GM23338 (cell line): Measurements from ENCODE around the gene SLX4. TPM values are rescaled to one million over a fixed set of nuclear protein-coding genes. Genes with fewer than 3 reads are reported as not detected.

Source experiments
- ATAC-seq: fragments of 200-7000 bp; cut with Tn5 transposase; 3 replicates; pipeline ENCODE4 v1.9.1; 2020
- DNase-seq: peaks from one replicate; pipeline ENCODE4 v3.0.0-alpha.2; 2015; ENCODE audit warnings: low spot score
- H2AFZ ChIP-seq: fragments of 200-600 bp; sonication (generic); 2 replicates; pipeline ENCODE4 v1.8.0; 2016; ENCODE audit warnings: antibody characterized with exemption, mild to moderate bottlenecking, moderate library complexity
- H3F3A ChIP-seq: fragments of 200-600 bp; sonication (generic); replicated peaks from 2 replicates; pipeline ENCODE4 v1.8.0; 2017; ENCODE audit warnings: antibody characterized with exemption, mixed run types, low read depth
- H3K27ac ChIP-seq: fragments of 200-600 bp; sonication (generic); 2 replicates; pipeline ENCODE4 v1.6.1; 2016; ENCODE audit warnings: low read depth
- H3K27me3 ChIP-seq: fragments of 200-600 bp; sonication (generic); 2 replicates; pipeline ENCODE4 v1.8.0; 2016; ENCODE audit warnings: mild to moderate bottlenecking, mixed run types, moderate library complexity; ENCODE audit not compliant: insufficient read depth
- H3K36me3 ChIP-seq: fragments of 200-600 bp; sonication (generic); 2 replicates; pipeline ENCODE4 v1.8.0; 2016; ENCODE audit warnings: mild to moderate bottlenecking; ENCODE audit not compliant: insufficient read depth
- H3K4me1 ChIP-seq: fragments of 200-600 bp; sonication (generic); 2 replicates; pipeline ENCODE4 v1.8.0; 2016; ENCODE audit warnings: mild to moderate bottlenecking, moderate library complexity; ENCODE audit not compliant: insufficient read depth
- H3K4me2 ChIP-seq: fragments of 200-600 bp; sonication (generic); 2 replicates; pipeline ENCODE4 v1.7.1; 2017; ENCODE audit warnings: mixed run types
- H3K4me3 ChIP-seq: fragments of 200-600 bp; sonication (generic); 2 replicates; pipeline ENCODE4 v1.6.1; 2016; ENCODE audit warnings: mixed run types
- H3K79me2 ChIP-seq: fragments of 200-600 bp; sonication (generic); replicated peaks from 2 replicates; pipeline ENCODE4 v1.8.0; 2017; ENCODE audit warnings: mild to moderate bottlenecking; ENCODE audit not compliant: insufficient read depth
- H3K9me2 ChIP-seq: fragments of 200-600 bp; sonication (generic); 2 replicates; pipeline ENCODE4 v1.8.0; 2017; ENCODE audit not compliant: insufficient read depth
- H4K20me1 ChIP-seq: fragments of 200-600 bp; sonication (generic); replicated peaks from 2 replicates; pipeline ENCODE4 v1.8.0; 2017; ENCODE audit warnings: mild to moderate bottlenecking; ENCODE audit not compliant: insufficient read depth
- H3K27ac Mint-ChIP-seq: 2 replicates; pipeline ENCODE4 v1.8.0; 2020; ENCODE audit warnings: inconsistent platforms, mild to moderate bottlenecking, moderate library complexity, mixed read lengths
- H3K27me3 Mint-ChIP-seq: 3 replicates; pipeline ENCODE4 v1.8.0; 2022; ENCODE audit warnings: low read depth, mild to moderate bottlenecking, moderate library complexity, mixed read lengths, inconsistent platforms; ENCODE audit not compliant: insufficient read depth, poor library complexity
- H3K36me3 Mint-ChIP-seq: 3 replicates; pipeline ENCODE4 v1.8.0; 2021; ENCODE audit warnings: low read depth, mild to moderate bottlenecking, inconsistent platforms, moderate library complexity, mixed read lengths
- H3K4me1 Mint-ChIP-seq: 3 replicates; pipeline ENCODE4 v1.8.0; 2020; ENCODE audit warnings: mild to moderate bottlenecking, inconsistent platforms, mixed read lengths
- H3K4me3 Mint-ChIP-seq: 3 replicates; pipeline ENCODE4 v1.8.0; 2021; ENCODE audit warnings: moderate library complexity, mild to moderate bottlenecking, inconsistent platforms, mixed read lengths
- H3K9me3 Mint-ChIP-seq: 3 replicates; pipeline ENCODE4 v1.8.0; 2020; ENCODE audit warnings: moderate library complexity, mild to moderate bottlenecking, inconsistent platforms, mixed read lengths
- EZH2 ChIP-seq: fragments of 200-600 bp; sonication (generic); IDR thresholded peaks from one replicate; pipeline ENCODE4 v1.8.0; 2017; ENCODE audit warnings: antibody characterized with exemption, mild to moderate bottlenecking, low read depth; ENCODE audit not compliant: unreplicated experiment
- JUNB ChIP-seq: IDR thresholded peaks from one replicate; pipeline ENCODE4 v1.6.1; 2016; ENCODE audit warnings: antibody characterized with exemption; ENCODE audit not compliant: unreplicated experiment
- NANOG ChIP-seq: IDR thresholded peaks from 2 replicates; pipeline ENCODE4 v1.6.1; 2016; ENCODE audit warnings: antibody characterized with exemption, borderline replicate concordance
- POLR2AphosphoS5 ChIP-seq: IDR thresholded peaks from 2 replicates; pipeline ENCODE4 v1.6.1; 2016; ENCODE audit warnings: antibody characterized with exemption, low read depth
- STAT1 ChIP-seq: IDR thresholded peaks from one replicate; pipeline ENCODE4 v1.6.1; 2016; ENCODE audit warnings: antibody characterized with exemption; ENCODE audit not compliant: unreplicated experiment
- ZNF114 ChIP-seq: fragments of 250-450 bp; sonication (Bioruptor Pico); IDR thresholded peaks from 2 replicates; pipeline ENCODE4 v1.5.0; 2020; ENCODE audit warnings: mild to moderate bottlenecking, moderate library complexity
- ZNF331 ChIP-seq: fragments of 250-450 bp; sonication (Bioruptor Pico); IDR thresholded peaks from 2 replicates; pipeline ENCODE4 v1.5.0; 2020; ENCODE audit warnings: low read depth, mild to moderate bottlenecking, moderate library complexity
- polyA plus RNA-seq: library from polyadenylated mRNA; unstranded; fragments of >200 nt; fragmentation: Nextera tagmentation; extraction: Ambion mirVana; gene quantifications from 2 replicates; pipeline ENCODE4 v1.2.1, GENCODE V29; 2016
- total RNA-seq: library from RNA; depleted of rRNA; stranded (reverse); fragments of >200 nt; shearing (Covaris generic); gene quantifications from 2 replicates; pipeline ENCODE4 v1.2.3, GENCODE V29; 2014
- TF ChIP-seq, protein P1 (sequence below): IDR thresholded peaks from one replicate; pipeline ENCODE4 v1.6.1; 2018; ENCODE audit warnings: antibody characterized with exemption; ENCODE audit not compliant: unreplicated experiment
- TF ChIP-seq, protein P2 (sequence below), 2 experiments: fragments of 200-600 bp in 1 of 2; sonication (generic) in 1 of 2; conservative IDR thresholded peaks; 2 replicates each; pipeline versions ENCODE4 v1.5.1 to v1.6.1; 2016 to 2017; ENCODE audit warnings: antibody characterized with exemption in 2 of 2, low read depth in 2 of 2, mild to moderate bottlenecking in 2 of 2, moderate library complexity in 1 of 2

SLX4 gene
- total and polyA plus RNA-seq, 2 experiments from 2014 or later = 3.0 to 15.2 TPM

DNA sequence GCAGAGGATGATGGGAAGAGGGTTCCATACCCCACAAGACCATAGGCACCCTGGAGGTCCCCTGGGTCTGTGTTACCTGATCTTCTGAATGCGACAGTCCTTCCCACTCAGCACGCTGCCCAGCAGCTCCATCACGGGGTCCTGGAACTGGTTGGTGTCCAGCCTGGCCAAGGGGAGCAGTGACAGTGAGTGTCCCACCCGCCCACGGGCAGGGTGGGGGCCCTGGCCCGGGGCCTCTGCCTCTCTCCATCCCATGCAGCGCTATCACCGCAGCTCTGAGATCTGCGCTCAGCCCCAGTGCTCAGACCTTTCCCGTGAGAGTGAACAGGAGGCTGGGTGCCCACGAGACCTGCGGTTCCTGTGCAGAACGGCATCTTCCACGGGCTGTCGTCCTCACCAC lies 49.8 kb downstream of the SLX4 start:
- no peaks in the 10 kb centered on the region for H3K4me1 Mint-ChIP-seq
- no peak for DNase-seq
- no peaks in the 10 kb centered on the region for H3K36me3 Mint-ChIP-seq
- H3K4me1 ChIP-seq = peaks cover under 1% of the 10 kb centered on the region; the same call in 1 of the 2 replicates
- H3F3A ChIP-seq = no peaks in the 10 kb centered on the region
- no peak overlapping the region for H2AFZ ChIP-seq
- no peaks in the 10 kb centered on the region for H3K27me3 ChIP-seq
- no peaks in the 10 kb centered on the region for H3K9me2 ChIP-seq
- no peak overlapping the region for H3K27ac Mint-ChIP-seq
- ATAC-seq = no peak
- H3K4me3 ChIP-seq = no peak overlapping the region
- H3K36me3 ChIP-seq = no peaks in the 10 kb centered on the region
- H3K9me3 Mint-ChIP-seq = no peaks in the 10 kb centered on the region
- no peak overlapping the region for H3K4me2 ChIP-seq
- H4K20me1 ChIP-seq = no peaks in the 10 kb centered on the region
- no peak for TF ChIP-seq ZNF331
- TF ChIP-seq STAT1 = no peak
- TF ChIP-seq ZNF114 (CRISPR knock-in tag) = no peak
- no peak for TF ChIP-seq POLR2AphosphoS5
- TF ChIP-seq, protein P1, sequence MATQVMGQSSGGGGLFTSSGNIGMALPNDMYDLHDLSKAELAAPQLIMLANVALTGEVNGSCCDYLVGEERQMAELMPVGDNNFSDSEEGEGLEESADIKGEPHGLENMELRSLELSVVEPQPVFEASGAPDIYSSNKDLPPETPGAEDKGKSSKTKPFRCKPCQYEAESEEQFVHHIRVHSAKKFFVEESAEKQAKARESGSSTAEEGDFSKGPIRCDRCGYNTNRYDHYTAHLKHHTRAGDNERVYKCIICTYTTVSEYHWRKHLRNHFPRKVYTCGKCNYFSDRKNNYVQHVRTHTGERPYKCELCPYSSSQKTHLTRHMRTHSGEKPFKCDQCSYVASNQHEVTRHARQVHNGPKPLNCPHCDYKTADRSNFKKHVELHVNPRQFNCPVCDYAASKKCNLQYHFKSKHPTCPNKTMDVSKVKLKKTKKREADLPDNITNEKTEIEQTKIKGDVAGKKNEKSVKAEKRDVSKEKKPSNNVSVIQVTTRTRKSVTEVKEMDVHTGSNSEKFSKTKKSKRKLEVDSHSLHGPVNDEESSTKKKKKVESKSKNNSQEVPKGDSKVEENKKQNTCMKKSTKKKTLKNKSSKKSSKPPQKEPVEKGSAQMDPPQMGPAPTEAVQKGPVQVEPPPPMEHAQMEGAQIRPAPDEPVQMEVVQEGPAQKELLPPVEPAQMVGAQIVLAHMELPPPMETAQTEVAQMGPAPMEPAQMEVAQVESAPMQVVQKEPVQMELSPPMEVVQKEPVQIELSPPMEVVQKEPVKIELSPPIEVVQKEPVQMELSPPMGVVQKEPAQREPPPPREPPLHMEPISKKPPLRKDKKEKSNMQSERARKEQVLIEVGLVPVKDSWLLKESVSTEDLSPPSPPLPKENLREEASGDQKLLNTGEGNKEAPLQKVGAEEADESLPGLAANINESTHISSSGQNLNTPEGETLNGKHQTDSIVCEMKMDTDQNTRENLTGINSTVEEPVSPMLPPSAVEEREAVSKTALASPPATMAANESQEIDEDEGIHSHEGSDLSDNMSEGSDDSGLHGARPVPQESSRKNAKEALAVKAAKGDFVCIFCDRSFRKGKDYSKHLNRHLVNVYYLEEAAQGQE = no peak
- TF ChIP-seq JUNB = no peak
- no peak for TF ChIP-seq EZH2
- H3K27me3 Mint-ChIP-seq = peaks cover 4% of the 10 kb centered on the region
- H3K79me2 ChIP-seq = no peaks in the 10 kb centered on the region
- H3K27ac ChIP-seq = no peak overlapping the region
- no peak overlapping the region for H3K4me3 Mint-ChIP-seq

- Histone ChIP-seq H3K27ac (no peak overlapping the region), H3K27me3 (peaks cover 34% of the 10 kb centered on the region), H3F3A (peaks cover 13% of the 10 kb centered on the region), H3K79me2 (no peaks in the 10 kb centered on the region), H3K4me3 (peak overlapping the region; percentile 22; the same call in 1 of the 2 replicates), H3K4me1 (peaks cover 23% of the 10 kb centered on the region), H3K36me3 (no peaks in the 10 kb centered on the region), H4K20me1 (no peaks in the 10 kb centered on the region; the same call in 1 of the 2 replicates), H3K9me2 (peaks cover 13% of the 10 kb centered on the region), H3K4me2 (peak overlapping the region; percentile 62), H2AFZ (no peak overlapping the region)
- DNase-seq (peak; percentile 41), ATAC-seq (peak; percentile 57)
- no peaks in the 10 kb centered on the region for H3K9me3 Mint-ChIP-seq
- H3K27me3 Mint-ChIP-seq = peaks cover 8% of the 10 kb centered on the region
- no peak overlapping the region; the same call in 1 of the 2 replicates for H3K27ac Mint-ChIP-seq
- no peak for TF ChIP-seq JUNB
- peak; percentile 61; the same call in 1 of the 2 replicates for TF ChIP-seq NANOG
- TF ChIP-seq, protein P2, sequence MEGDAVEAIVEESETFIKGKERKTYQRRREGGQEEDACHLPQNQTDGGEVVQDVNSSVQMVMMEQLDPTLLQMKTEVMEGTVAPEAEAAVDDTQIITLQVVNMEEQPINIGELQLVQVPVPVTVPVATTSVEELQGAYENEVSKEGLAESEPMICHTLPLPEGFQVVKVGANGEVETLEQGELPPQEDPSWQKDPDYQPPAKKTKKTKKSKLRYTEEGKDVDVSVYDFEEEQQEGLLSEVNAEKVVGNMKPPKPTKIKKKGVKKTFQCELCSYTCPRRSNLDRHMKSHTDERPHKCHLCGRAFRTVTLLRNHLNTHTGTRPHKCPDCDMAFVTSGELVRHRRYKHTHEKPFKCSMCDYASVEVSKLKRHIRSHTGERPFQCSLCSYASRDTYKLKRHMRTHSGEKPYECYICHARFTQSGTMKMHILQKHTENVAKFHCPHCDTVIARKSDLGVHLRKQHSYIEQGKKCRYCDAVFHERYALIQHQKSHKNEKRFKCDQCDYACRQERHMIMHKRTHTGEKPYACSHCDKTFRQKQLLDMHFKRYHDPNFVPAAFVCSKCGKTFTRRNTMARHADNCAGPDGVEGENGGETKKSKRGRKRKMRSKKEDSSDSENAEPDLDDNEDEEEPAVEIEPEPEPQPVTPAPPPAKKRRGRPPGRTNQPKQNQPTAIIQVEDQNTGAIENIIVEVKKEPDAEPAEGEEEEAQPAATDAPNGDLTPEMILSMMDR (conservative IDR thresholded peaks at IDR 0.05; ENCODE audit: low read depth in 2 of 2) = no peak
- H3K4me1 Mint-ChIP-seq = peaks cover 21% of the 10 kb centered on the region
- H3K4me3 Mint-ChIP-seq = no peak overlapping the region
- H3K36me3 Mint-ChIP-seq = peaks cover 4% of the 10 kb centered on the region; the same call in 1 of the 3 replicates
Measured at GRCh38 chr16:3554351-3554928, 57.0 kb downstream of the SLX4 start.
